HepG2 (cell line): ENCODE data around the gene NOS1AP. TPM values are rescaled to one million over a fixed set of nuclear protein-coding genes. Genes with fewer than 3 reads are reported as not detected.

ENCODE experiments used
- HNRNPH1 ChIP-seq: fragments of 200-400 bp; formaldehyde crosslinking; optimal IDR thresholded peaks from 2 replicates; pipeline ENCODE3; 2017; ENCODE audit warnings: mild to moderate bottlenecking, low read depth, low read length
- JDP2 ChIP-seq: sonication (generic); formaldehyde crosslinking; IDR thresholded peaks from 2 replicates; pipeline ENCODE4 v1.8.1; 2022; ENCODE audit warnings: missing genetic modification reagents, borderline replicate concordance
- KDM1A ChIP-seq: IDR thresholded peaks from 2 replicates; pipeline ENCODE4 v1.6.1; 2016; ENCODE audit warnings: missing compliant biosample characterization
- MAF1 ChIP-seq: sonication (generic); formaldehyde crosslinking; IDR thresholded peaks from 2 replicates; pipeline ENCODE4 v1.5.0; 2020; ENCODE audit warnings: missing genetic modification reagents, borderline replicate concordance
- MAFK ChIP-seq, 2 experiments: IDR thresholded peaks in 1 of 2; conservative IDR thresholded peaks in 1 of 2; 2 replicates each; pipeline ENCODE4 v1.6.1; 2011; ENCODE audit warnings: improper control_type of control experiment in 2 of 2, low read length in 2 of 2
- NFE2L1 ChIP-seq: sonication (generic); formaldehyde crosslinking; IDR thresholded peaks from 2 replicates; pipeline ENCODE4 v1.4.0; 2020; ENCODE audit warnings: missing genetic modification reagents, mild to moderate bottlenecking, borderline replicate concordance
- PITX1 ChIP-seq: sonication (generic); formaldehyde crosslinking; IDR thresholded peaks from 2 replicates; pipeline ENCODE4 v1.5.1; 2020; ENCODE audit warnings: mild to moderate bottlenecking, missing genetic modification reagents
- PPARG ChIP-seq: conservative IDR thresholded peaks from 2 replicates; pipeline ENCODE4 v1.6.1; 2016; ENCODE audit warnings: missing biosample characterization, missing genetic modification reagents
- SOX6 ChIP-seq, 2 experiments: fragments of 450-650 bp in 1 of 2; sonication (generic) in 1 of 2; formaldehyde crosslinking in 1 of 2; IDR thresholded peaks; 2 replicates each; pipeline versions ENCODE4 v1.4.0 to v1.6.1; 2017 to 2020; ENCODE audit warnings: antibody characterized with exemption in 1 of 2, mild to moderate bottlenecking in 1 of 2, missing genetic modification reagents in 1 of 2
- SP1 ChIP-seq, 2 experiments: fragments of 450-650 bp in 1 of 2; sonication (generic) in 1 of 2; formaldehyde crosslinking in 1 of 2; IDR thresholded peaks; 2 replicates each; pipeline versions ENCODE4 v1.4.0 to v1.6.1; 2016 to 2020; ENCODE audit warnings: missing genetic modification reagents in 1 of 2
- TOE1 ChIP-seq: sonication (generic); formaldehyde crosslinking; IDR thresholded peaks from 2 replicates; pipeline ENCODE4 v1.4.0; 2020; ENCODE audit warnings: mild to moderate bottlenecking, missing genetic modification reagents
- WIZ ChIP-seq: sonication (generic); formaldehyde crosslinking; IDR thresholded peaks from 2 replicates; pipeline ENCODE4 v1.5.1; 2020; ENCODE audit warnings: mild to moderate bottlenecking, missing genetic modification reagents
- ZNF512B ChIP-seq: sonication (generic); formaldehyde crosslinking; IDR thresholded peaks from 2 replicates; pipeline ENCODE4 v1.5.1; 2020; ENCODE audit warnings: missing genetic modification reagents, mild to moderate bottlenecking, borderline replicate concordance
- ZNF615 ChIP-seq: sonication (generic); formaldehyde crosslinking; IDR thresholded peaks from 2 replicates; pipeline ENCODE4 v1.5.0; 2020; ENCODE audit warnings: mild to moderate bottlenecking, missing genetic modification reagents, borderline replicate concordance
- polyA plus RNA-seq, 8 experiments: library from polyadenylated mRNA; depleted of rRNA in 3 of 8; stranded (reverse) in 7 of 8; unstranded in 1 of 8; fragments of >200 nt; fragmentation: Illumina TruSeq in 4 of 8; extraction: Trizol in 4 of 8; gene quantifications; 2 replicates each; pipeline versions ENCODE4 v1.2.1 to v1.2.3, GENCODE V29; 2011 to 2016; ENCODE audit warnings: low read depth in 4 of 8, missing spikeins in 1 of 8, mixed read lengths in 1 of 8; ENCODE audit not compliant: insufficient read depth in 1 of 8
- total RNA-seq, 5 experiments: library from RNA; depleted of rRNA; stranded (reverse); fragments of >200 nt; fragmentation: Illumina TruSeq; extraction: Trizol; gene quantifications; 2 replicates each; pipeline ENCODE4 v1.2.3, GENCODE V29; 2016; ENCODE audit warnings: low read depth in 1 of 5
- TF ChIP-seq, protein P1 (sequence below): sonication (generic); formaldehyde crosslinking; IDR thresholded peaks from one replicate; pipeline ENCODE4 v1.5.1; 2020; ENCODE audit warnings: mild to moderate bottlenecking, missing genetic modification reagents; ENCODE audit errors: not compliant biosample characterization
- TF ChIP-seq, protein P2 (sequence below): sonication (generic); formaldehyde crosslinking; IDR thresholded peaks from 2 replicates; pipeline ENCODE4 v1.4.0; 2020; ENCODE audit warnings: missing genetic modification reagents, borderline replicate concordance

NOS1AP gene
- total and polyA plus RNA-seq, 2 of the 13 experiments (the other 11 are each of a cell fraction or from before 2014, with no cell fraction given): 2.0 to 3.3 TPM

DNA sequence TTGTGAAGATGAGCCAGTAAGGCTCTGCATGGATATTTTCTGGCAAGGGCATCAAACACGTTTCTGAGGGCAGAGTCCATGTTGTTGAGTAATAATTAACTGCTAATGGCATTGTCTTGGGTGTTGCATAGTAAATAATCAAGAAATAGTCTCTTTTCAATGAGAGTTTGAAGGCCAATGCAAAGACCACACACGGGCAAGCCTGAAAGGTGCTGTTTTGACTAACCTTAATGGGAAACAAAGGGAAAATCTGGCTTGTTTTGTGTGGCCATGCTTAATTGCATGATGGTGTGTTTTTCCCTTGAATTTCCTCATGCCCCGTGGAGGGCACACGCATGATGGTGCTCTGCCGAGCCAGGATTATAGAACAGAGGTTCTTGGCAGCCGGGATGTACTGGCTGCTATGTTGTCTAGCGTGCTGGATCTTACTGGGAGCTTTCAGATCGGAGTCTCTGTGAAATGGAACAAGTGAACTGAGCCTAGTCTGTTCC is 127.6 kb downstream of the NOS1AP start (continued):
- TF ChIP-seq, protein P1, sequence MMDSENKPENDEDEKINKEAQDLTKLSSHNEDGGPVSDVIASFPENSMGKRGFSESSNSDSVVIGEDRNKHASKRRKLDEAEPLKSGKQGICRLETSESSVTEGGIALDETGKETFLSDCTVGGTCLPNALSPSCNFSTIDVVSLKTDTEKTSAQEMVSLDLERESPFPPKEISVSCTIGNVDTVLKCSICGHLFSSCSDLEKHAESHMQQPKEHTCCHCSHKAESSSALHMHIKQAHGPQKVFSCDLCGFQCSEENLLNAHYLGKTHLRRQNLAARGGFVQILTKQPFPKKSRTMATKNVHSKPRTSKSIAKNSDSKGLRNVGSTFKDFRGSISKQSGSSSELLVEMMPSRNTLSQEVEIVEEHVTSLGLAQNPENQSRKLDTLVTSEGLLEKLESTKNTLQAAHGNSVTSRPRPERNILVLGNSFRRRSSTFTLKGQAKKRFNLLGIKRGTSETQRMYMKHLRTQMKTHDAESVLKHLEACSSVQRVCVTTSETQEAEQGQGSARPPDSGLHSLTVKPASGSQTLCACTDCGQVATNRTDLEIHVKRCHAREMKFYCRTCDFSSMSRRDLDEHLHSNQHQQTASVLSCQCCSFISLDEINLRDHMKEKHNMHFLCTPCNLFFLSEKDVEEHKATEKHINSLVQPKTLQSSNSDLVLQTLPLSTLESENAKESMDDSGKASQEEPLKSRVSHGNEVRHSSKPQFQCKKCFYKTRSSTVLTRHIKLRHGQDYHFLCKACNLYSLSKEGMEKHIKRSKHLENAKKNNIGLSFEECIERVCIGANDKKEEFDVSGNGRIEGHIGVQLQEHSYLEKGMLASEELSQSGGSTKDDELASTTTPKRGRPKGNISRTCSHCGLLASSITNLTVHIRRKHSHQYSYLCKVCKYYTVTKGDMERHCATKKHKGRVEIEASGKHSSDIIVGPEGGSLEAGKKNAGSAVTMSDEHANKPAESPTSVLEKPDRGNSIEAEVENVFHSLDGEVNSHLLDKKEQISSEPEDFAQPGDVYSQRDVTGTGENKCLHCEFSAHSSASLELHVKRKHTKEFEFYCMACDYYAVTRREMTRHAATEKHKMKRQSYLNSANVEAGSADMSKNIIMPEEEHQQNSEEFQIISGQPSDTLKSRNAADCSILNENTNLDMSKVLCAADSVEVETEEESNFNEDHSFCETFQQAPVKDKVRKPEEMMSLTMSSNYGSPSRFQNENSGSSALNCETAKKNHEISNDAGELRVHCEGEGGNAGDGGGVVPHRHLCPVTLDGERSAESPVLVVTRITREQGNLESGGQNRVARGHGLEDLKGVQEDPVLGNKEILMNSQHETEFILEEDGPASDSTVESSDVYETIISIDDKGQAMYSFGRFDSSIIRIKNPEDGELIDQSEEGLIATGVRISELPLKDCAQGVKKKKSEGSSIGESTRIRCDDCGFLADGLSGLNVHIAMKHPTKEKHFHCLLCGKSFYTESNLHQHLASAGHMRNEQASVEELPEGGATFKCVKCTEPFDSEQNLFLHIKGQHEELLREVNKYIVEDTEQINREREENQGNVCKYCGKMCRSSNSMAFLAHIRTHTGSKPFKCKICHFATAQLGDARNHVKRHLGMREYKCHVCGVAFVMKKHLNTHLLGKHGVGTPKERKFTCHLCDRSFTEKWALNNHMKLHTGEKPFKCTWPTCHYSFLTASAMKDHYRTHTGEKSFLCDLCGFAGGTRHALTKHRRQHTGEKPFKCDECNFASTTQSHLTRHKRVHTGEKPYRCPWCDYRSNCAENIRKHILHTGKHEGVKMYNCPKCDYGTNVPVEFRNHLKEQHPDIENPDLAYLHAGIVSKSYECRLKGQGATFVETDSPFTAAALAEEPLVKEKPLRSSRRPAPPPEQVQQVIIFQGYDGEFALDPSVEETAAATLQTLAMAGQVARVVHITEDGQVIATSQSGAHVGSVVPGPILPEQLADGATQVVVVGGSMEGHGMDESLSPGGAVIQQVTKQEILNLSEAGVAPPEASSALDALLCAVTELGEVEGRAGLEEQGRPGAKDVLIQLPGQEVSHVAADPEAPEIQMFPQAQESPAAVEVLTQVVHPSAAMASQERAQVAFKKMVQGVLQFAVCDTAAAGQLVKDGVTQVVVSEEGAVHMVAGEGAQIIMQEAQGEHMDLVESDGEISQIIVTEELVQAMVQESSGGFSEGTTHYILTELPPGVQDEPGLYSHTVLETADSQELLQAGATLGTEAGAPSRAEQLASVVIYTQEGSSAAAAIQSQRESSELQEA (CRISPR knock-in tag): no peak
- TF ChIP-seq JDP2 (CRISPR knock-in tag) (no peak), MAF1 (no peak), PITX1 (CRISPR knock-in tag) (0 out of 2 replicates have a peak, but pooled peaks have one; percentile 31), ZNF615 (CRISPR knock-in tag) (no peak), WIZ (CRISPR knock-in tag) (no peak), NFE2L1 (CRISPR knock-in tag) (no peak), HNRNPH1 (no peak), PPARG (CRISPR knock-in tag) (no peak), TOE1 (CRISPR knock-in tag) (no peak), KDM1A (CRISPR knock-in tag) (no peak), ZNF512B (CRISPR knock-in tag) (no peak; the same call in 1 of the 2 replicates), MAFK (conservative IDR thresholded peaks at IDR 0.05 in 1 of 2, IDR thresholded peaks at IDR 0.05 in 1 of 2; ENCODE audit: low read length in 2 of 2) (no peak), SOX6 (IDR thresholded peaks at IDR 0.05) (no peak), SOX6 (CRISPR knock-in tag; IDR thresholded peaks at IDR 0.05) (peak; percentile 99), SP1 (IDR thresholded peaks at IDR 0.05) (no peak), SP1 (CRISPR knock-in tag; IDR thresholded peaks at IDR 0.05) (no peak)
- TF ChIP-seq, protein P2, sequence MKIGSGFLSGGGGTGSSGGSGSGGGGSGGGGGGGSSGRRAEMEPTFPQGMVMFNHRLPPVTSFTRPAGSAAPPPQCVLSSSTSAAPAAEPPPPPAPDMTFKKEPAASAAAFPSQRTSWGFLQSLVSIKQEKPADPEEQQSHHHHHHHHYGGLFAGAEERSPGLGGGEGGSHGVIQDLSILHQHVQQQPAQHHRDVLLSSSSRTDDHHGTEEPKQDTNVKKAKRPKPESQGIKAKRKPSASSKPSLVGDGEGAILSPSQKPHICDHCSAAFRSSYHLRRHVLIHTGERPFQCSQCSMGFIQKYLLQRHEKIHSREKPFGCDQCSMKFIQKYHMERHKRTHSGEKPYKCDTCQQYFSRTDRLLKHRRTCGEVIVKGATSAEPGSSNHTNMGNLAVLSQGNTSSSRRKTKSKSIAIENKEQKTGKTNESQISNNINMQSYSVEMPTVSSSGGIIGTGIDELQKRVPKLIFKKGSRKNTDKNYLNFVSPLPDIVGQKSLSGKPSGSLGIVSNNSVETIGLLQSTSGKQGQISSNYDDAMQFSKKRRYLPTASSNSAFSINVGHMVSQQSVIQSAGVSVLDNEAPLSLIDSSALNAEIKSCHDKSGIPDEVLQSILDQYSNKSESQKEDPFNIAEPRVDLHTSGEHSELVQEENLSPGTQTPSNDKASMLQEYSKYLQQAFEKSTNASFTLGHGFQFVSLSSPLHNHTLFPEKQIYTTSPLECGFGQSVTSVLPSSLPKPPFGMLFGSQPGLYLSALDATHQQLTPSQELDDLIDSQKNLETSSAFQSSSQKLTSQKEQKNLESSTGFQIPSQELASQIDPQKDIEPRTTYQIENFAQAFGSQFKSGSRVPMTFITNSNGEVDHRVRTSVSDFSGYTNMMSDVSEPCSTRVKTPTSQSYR (CRISPR knock-in tag): no peak
